K562 (cell line): ENCODE measurements around the gene FDX1. TPM values are rescaled to one million over a fixed set of nuclear protein-coding genes. Genes with fewer than 3 reads are reported as not detected.
A peak's percentile ranks its signal among the peaks of the same experiment; 100 is the strongest.

Experiments
- CXXC5 ChIP-seq: fragments of 250-450 bp; sonication (Bioruptor Pico); IDR thresholded peaks from 2 replicates; pipeline ENCODE4 v1.8.0; 2022; ENCODE audit warnings: inconsistent platforms, mild to moderate bottlenecking, moderate library complexity
- E2F5 ChIP-seq: sonication (generic); formaldehyde crosslinking; IDR thresholded peaks from 2 replicates; pipeline ENCODE4 v1.8.0; 2022; ENCODE audit warnings: mild to moderate bottlenecking, missing genetic modification reagents
- KDM4B ChIP-seq, 2 experiments: fragments of 450-650 bp in 1 of 2; sonication (generic) in 1 of 2; IDR thresholded peaks; 2 replicates each; pipeline ENCODE4 v1.6.1; 2016 to 2017; ENCODE audit warnings: borderline replicate concordance in 2 of 2, antibody characterized with exemption in 1 of 2, low read depth in 1 of 2, mild to moderate bottlenecking in 1 of 2
- MITF ChIP-seq: IDR thresholded peaks from 2 replicates; pipeline ENCODE4 v1.6.1; 2014; ENCODE audit warnings: antibody characterized with exemption
- POLR2G ChIP-seq: fragments of 200-400 bp; formaldehyde crosslinking; IDR thresholded peaks from 2 replicates; pipeline ENCODE4 v1.6.1; 2017; ENCODE audit warnings: low read depth, mild to moderate bottlenecking, antibody characterized with exemption, low read length, moderate library complexity
- SRSF3 ChIP-seq: fragments of 200-400 bp; formaldehyde crosslinking; IDR thresholded peaks from 2 replicates; pipeline ENCODE4 v1.6.1; 2016; ENCODE audit warnings: mild to moderate bottlenecking, low read length, moderate library complexity; ENCODE audit not compliant: insufficient read depth
- TFAM ChIP-seq: fragments of 250-450 bp; sonication (Bioruptor Pico); conservative IDR thresholded peaks from 2 replicates; pipeline ENCODE4 v1.5.0; 2021; ENCODE audit warnings: mild to moderate bottlenecking, moderate library complexity
- ZBTB7A ChIP-seq: IDR thresholded peaks from 2 replicates; pipeline ENCODE4 v1.6.1; 2011; ENCODE audit warnings: low read depth, mild to moderate bottlenecking, low read length, moderate library complexity, borderline replicate concordance; ENCODE audit not compliant: control insufficient read depth
- ZNF395 ChIP-seq: fragments of 200-800 bp; sonication (Bioruptor generic); IDR thresholded peaks from 2 replicates; pipeline ENCODE4 v1.6.1; 2017; ENCODE audit warnings: missing genetic modification characterization, missing compliant biosample characterization
- ZNF551 ChIP-seq: fragments of 250-450 bp; sonication (Bioruptor Pico); IDR thresholded peaks from 2 replicates; pipeline ENCODE4 v1.5.0; 2021; ENCODE audit warnings: mild to moderate bottlenecking, moderate library complexity
- polyA plus RNA-seq, 8 experiments: library from polyadenylated mRNA; depleted of rRNA in 4 of 8; stranded (reverse) in 5 of 8; unstranded in 3 of 8; fragments of >200 nt; fragmentation: Nextera tagmentation in 2 of 8; fragmentation: Illumina TruSeq in 1 of 8; extraction: Ambion mirVana in 2 of 8; extraction: Trizol in 1 of 8; gene quantifications; 2 replicates each; pipeline versions ENCODE4 v1.2.1 to v1.2.3, GENCODE V29; 2011 to 2014; ENCODE audit warnings: inconsistent platforms in 1 of 8, missing spikeins in 1 of 8
- total RNA-seq, 7 experiments: library from RNA; depleted of rRNA in 6 of 7; stranded (reverse); fragments of >200 nt in 6 of 7; fragmentation: Illumina TruSeq in 2 of 7; extraction: Trizol in 2 of 7; gene quantifications; 2 replicates each; pipeline versions ENCODE4 v1.2.1 to v1.2.3, GENCODE V29; 2011 to 2021; ENCODE audit warnings: low replicate concordance in 1 of 7
- TF ChIP-seq, protein P1 (sequence below): fragments of 450-650 bp; IDR thresholded peaks from 2 replicates; pipeline ENCODE4 v1.6.1; 2016; ENCODE audit warnings: mild to moderate bottlenecking, moderate library complexity

Gene FDX1
- total and polyA plus RNA-seq, 9 of the 15 experiments (the other 6 are each of a cell fraction or from before 2014, with no cell fraction given) = 6.4 to 14.3 (median 11.4) TPM

DNA sequence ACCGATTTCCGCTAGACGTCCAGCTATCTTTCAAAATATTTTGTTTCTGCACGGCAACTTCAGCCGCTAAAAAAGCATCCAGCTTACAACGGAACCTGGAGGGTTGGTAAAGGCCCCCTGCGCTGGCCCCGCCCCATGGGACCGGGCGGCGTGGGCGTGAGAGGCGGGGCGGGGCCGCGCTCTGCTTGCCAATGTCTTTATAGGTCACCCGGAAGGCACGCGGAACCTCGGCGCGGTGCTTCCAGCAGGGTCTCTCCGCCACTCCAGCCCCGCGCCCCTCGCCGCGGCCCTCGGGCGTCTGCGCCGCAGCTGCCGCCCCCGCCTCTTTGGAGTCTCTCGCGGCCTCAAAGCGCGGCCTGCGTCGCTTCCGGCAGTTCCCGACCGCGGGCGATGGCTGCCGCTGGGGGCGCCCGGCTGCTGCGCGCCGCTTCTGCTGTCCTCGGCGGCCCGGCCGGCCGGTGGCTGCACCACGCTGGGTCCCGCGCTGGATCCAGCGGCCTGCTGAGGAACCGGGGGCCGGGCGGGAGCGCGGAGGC lies at the start of gene FDX1 (continued):
- TF ChIP-seq, protein P1, sequence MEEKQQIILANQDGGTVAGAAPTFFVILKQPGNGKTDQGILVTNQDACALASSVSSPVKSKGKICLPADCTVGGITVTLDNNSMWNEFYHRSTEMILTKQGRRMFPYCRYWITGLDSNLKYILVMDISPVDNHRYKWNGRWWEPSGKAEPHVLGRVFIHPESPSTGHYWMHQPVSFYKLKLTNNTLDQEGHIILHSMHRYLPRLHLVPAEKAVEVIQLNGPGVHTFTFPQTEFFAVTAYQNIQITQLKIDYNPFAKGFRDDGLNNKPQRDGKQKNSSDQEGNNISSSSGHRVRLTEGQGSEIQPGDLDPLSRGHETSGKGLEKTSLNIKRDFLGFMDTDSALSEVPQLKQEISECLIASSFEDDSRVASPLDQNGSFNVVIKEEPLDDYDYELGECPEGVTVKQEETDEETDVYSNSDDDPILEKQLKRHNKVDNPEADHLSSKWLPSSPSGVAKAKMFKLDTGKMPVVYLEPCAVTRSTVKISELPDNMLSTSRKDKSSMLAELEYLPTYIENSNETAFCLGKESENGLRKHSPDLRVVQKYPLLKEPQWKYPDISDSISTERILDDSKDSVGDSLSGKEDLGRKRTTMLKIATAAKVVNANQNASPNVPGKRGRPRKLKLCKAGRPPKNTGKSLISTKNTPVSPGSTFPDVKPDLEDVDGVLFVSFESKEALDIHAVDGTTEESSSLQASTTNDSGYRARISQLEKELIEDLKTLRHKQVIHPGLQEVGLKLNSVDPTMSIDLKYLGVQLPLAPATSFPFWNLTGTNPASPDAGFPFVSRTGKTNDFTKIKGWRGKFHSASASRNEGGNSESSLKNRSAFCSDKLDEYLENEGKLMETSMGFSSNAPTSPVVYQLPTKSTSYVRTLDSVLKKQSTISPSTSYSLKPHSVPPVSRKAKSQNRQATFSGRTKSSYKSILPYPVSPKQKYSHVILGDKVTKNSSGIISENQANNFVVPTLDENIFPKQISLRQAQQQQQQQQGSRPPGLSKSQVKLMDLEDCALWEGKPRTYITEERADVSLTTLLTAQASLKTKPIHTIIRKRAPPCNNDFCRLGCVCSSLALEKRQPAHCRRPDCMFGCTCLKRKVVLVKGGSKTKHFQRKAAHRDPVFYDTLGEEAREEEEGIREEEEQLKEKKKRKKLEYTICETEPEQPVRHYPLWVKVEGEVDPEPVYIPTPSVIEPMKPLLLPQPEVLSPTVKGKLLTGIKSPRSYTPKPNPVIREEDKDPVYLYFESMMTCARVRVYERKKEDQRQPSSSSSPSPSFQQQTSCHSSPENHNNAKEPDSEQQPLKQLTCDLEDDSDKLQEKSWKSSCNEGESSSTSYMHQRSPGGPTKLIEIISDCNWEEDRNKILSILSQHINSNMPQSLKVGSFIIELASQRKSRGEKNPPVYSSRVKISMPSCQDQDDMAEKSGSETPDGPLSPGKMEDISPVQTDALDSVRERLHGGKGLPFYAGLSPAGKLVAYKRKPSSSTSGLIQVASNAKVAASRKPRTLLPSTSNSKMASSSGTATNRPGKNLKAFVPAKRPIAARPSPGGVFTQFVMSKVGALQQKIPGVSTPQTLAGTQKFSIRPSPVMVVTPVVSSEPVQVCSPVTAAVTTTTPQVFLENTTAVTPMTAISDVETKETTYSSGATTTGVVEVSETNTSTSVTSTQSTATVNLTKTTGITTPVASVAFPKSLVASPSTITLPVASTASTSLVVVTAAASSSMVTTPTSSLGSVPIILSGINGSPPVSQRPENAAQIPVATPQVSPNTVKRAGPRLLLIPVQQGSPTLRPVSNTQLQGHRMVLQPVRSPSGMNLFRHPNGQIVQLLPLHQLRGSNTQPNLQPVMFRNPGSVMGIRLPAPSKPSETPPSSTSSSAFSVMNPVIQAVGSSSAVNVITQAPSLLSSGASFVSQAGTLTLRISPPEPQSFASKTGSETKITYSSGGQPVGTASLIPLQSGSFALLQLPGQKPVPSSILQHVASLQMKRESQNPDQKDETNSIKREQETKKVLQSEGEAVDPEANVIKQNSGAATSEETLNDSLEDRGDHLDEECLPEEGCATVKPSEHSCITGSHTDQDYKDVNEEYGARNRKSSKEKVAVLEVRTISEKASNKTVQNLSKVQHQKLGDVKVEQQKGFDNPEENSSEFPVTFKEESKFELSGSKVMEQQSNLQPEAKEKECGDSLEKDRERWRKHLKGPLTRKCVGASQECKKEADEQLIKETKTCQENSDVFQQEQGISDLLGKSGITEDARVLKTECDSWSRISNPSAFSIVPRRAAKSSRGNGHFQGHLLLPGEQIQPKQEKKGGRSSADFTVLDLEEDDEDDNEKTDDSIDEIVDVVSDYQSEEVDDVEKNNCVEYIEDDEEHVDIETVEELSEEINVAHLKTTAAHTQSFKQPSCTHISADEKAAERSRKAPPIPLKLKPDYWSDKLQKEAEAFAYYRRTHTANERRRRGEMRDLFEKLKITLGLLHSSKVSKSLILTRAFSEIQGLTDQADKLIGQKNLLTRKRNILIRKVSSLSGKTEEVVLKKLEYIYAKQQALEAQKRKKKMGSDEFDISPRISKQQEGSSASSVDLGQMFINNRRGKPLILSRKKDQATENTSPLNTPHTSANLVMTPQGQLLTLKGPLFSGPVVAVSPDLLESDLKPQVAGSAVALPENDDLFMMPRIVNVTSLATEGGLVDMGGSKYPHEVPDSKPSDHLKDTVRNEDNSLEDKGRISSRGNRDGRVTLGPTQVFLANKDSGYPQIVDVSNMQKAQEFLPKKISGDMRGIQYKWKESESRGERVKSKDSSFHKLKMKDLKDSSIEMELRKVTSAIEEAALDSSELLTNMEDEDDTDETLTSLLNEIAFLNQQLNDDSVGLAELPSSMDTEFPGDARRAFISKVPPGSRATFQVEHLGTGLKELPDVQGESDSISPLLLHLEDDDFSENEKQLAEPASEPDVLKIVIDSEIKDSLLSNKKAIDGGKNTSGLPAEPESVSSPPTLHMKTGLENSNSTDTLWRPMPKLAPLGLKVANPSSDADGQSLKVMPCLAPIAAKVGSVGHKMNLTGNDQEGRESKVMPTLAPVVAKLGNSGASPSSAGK = no peak
- TF ChIP-seq SRSF3 = no peak
- TF ChIP-seq MITF = no peak
- no peak for TF ChIP-seq KDM4B (IDR thresholded peaks at IDR 0.05; ENCODE audit: borderline replicate concordance in 2 of 2, low read depth in 1 of 2)
- peak; percentile 96 for TF ChIP-seq CXXC5 (CRISPR knock-in tag)
- TF ChIP-seq TFAM (CRISPR knock-in tag) = no peak
- peak; percentile 95 for TF ChIP-seq POLR2G
- no peak for TF ChIP-seq ZNF551 (CRISPR knock-in tag)
- 0 out of 2 replicates have a peak, but pooled peaks have one; percentile 54 for TF ChIP-seq E2F5 (CRISPR knock-in tag)
- TF ChIP-seq ZBTB7A = peak; percentile 99
- peak; percentile 56; the same call in 1 of the 2 replicates for TF ChIP-seq ZNF395 (CRISPR knock-in tag)
